Cardiac muscle cell (in vitro differentiated cells and primary cell): ENCODE results near the gene TERT. TPM values are rescaled to one million over a fixed set of nuclear protein-coding genes. Genes with fewer than 3 reads are reported as not detected.

ENCODE experiments used
- DNase-seq, 2 donors: peaks; one replicate each; pipeline versions ENCODE4 v3.0.0 to v3.0.0-alpha.2; 2010 to 2017; ENCODE audit warnings: low read depth in 1 of 2, low spot score in 1 of 2
- H3K27ac ChIP-seq: fragments of 200-600 bp; sonication (generic); 2 replicates; pipeline ENCODE4 v1.5.1; 2016
- H3K27me3 ChIP-seq: fragments of 200-600 bp; sonication (generic); 2 replicates; pipeline ENCODE4 v1.6.0; 2016; ENCODE audit warnings: control low read depth
- H3K36me3 ChIP-seq: fragments of 200-600 bp; sonication (generic); 2 replicates; pipeline ENCODE4 v1.5.1; 2016; ENCODE audit warnings: control low read depth
- H3K4me1 ChIP-seq: fragments of 200-600 bp; sonication (generic); 2 replicates; pipeline ENCODE4 v1.8.1; 2017; ENCODE audit warnings: low read depth, mild to moderate bottlenecking, mixed run types
- H3K4me3 ChIP-seq: fragments of 200-600 bp; sonication (generic); 2 replicates; pipeline ENCODE4 v1.5.1; 2016; ENCODE audit warnings: mild to moderate bottlenecking
- H3K9me3 ChIP-seq: fragments of 200-600 bp; sonication (generic); 2 replicates; pipeline ENCODE4 v1.5.1; 2017; ENCODE audit warnings: low read depth, mild to moderate bottlenecking, control low read depth
- CTCF ChIP-seq: IDR thresholded peaks from 2 replicates; pipeline ENCODE4 v1.5.1; 2012; ENCODE audit warnings: low read depth, mild to moderate bottlenecking, low read length
- polyA plus RNA-seq: library from polyadenylated mRNA; unstranded; fragments of >200 nt; fragmentation: Nextera tagmentation; extraction: Ambion mirVana; gene quantifications from 2 replicates; pipeline ENCODE4 v1.2.1, GENCODE V29; 2016
- total RNA-seq: library from RNA; depleted of rRNA; stranded (reverse); fragments of >200 nt; gene quantifications from 2 replicates; pipeline ENCODE4 v1.2.3, GENCODE V29; 2016

TERT gene
- total and polyA plus RNA-seq, 2 experiments from 2014 or later = 0.30 TPM; not detected in 1

GRCh38 chr5:1299961-1300360, 5.1 kb upstream of the TERT start:
- H3K27me3 ChIP-seq = peaks cover 29% of the 10 kb centered on the region
- DNase-seq = no peak
- H3K9me3 ChIP-seq = no peaks in the 10 kb centered on the region
- H3K4me1 ChIP-seq = no peaks in the 10 kb centered on the region
- H3K4me3 ChIP-seq = no peak overlapping the region
- no peak for TF ChIP-seq CTCF
- H3K27ac ChIP-seq = no peak overlapping the region
- H3K36me3 ChIP-seq = no peaks in the 10 kb centered on the region

GRCh38 chr5:1299511-1299850, 4.6 kb upstream of the TERT start:
- no peak overlapping the region for H3K27ac ChIP-seq
- H3K36me3 ChIP-seq = no peaks in the 10 kb centered on the region
- H3K4me3 ChIP-seq = no peak overlapping the region
- DNase-seq = no peak
- no peak for TF ChIP-seq CTCF
- peaks cover 34% of the 10 kb centered on the region for H3K27me3 ChIP-seq
- no peaks in the 10 kb centered on the region for H3K9me3 ChIP-seq
- H3K4me1 ChIP-seq = no peaks in the 10 kb centered on the region

- Histone ChIP-seq H3K27ac (no peak overlapping the region), H3K36me3 (no peaks in the 10 kb centered on the region), H3K27me3 (peaks cover 39% of the 10 kb centered on the region)
Measured at GRCh38 chr5:1298723-1299510, 4.0 kb upstream of the TERT start.

GRCh38 chr5:1298067-1298551, 3.2 kb upstream of the TERT start:
- no peaks in the 10 kb centered on the region for H3K9me3 ChIP-seq
- peaks cover 47% of the 10 kb centered on the region for H3K27me3 ChIP-seq
- H3K4me3 ChIP-seq = no peak overlapping the region
- H3K36me3 ChIP-seq = no peaks in the 10 kb centered on the region
- no peak for DNase-seq
- H3K4me1 ChIP-seq = no peaks in the 10 kb centered on the region
- no peak for TF ChIP-seq CTCF
- H3K27ac ChIP-seq = no peak overlapping the region

More at GRCh38 chr5:1298723-1299510, 4.0 kb upstream of the TERT start:
- Histone ChIP-seq H3K9me3 (no peaks in the 10 kb centered on the region), H3K4me1 (no peaks in the 10 kb centered on the region), H3K4me3 (no peak overlapping the region)
- TF ChIP-seq CTCF = no peak
- DNase-seq = no peak

- H3K36me3 ChIP-seq = no peaks in the 10 kb centered on the region
- TF ChIP-seq CTCF = no peak
- H3K9me3 ChIP-seq = no peaks in the 10 kb centered on the region
- H3K27ac ChIP-seq = no peak overlapping the region
- peaks cover 56% of the 10 kb centered on the region for H3K27me3 ChIP-seq
- no peak overlapping the region for H3K4me3 ChIP-seq
- H3K4me1 ChIP-seq = no peaks in the 10 kb centered on the region
- no peak for DNase-seq
Measured at GRCh38 chr5:1297243-1297642, 2.4 kb upstream of the TERT start.
